ENCODE data around the gene BEAN1. TPM values are rescaled to one million over a fixed set of nuclear protein-coding genes. Genes with fewer than 3 reads are reported as not detected.

BEAN1 gene
- total and polyA plus RNA-seq, 2 experiments from 2014 or later = 0.07 to 0.10 TPM

DNA sequence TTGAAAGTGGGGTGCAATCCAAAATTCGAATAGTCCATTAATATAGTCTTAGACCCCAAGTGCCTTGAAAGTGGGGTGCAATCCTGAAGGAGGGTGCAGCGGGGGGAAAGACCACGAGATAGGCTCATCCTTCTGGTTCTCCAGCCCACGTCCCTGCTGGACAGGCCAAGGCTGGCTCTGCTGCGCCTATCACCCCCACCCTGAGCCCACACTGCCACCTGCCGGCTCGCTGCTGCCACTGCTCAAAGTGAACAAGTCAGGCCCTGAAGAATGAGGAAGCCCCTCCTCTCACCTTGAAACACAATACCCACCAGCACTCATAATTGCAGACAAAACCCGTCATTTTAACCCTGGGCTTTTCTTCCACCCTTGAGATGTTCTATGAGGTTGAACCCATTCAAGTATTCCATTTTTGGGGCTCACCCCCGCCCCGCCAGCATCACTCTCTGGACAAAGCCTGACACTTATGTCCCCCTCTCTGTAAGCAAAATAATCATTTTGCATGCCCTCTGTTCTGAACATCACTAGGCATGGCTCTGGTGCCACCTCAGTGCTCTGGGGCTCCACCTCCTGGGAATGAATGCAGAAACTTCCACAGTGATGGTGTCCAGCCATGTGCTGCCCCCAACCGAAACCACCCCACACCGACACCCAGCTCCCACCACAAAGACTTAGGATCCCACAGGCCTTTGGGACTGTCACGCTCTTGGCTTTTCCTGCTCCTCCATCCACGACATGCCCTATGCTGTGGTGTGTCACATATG lies 56.8 kb downstream of the BEAN1 start:
- Histone ChIP-seq H3K27ac (ENCODE audit: low read depth) (no peak overlapping the region), H3K9me2 (ENCODE audit: insufficient read depth) (no peaks in the 10 kb centered on the region), H3K4me1 (ENCODE audit: insufficient read depth) (0 out of 2 replicates have a peak, but pooled peaks cover under 1% of the 10 kb centered on the region), H3K4me2 (no peak overlapping the region), H2AFZ (peak overlapping the region; percentile 67), H3K79me2 (replicated peaks; ENCODE audit: insufficient read depth) (no peaks in the 10 kb centered on the region), H4K20me1 (replicated peaks; ENCODE audit: insufficient read depth) (no peaks in the 10 kb centered on the region), H3F3A (replicated peaks; ENCODE audit: low read depth) (no peaks in the 10 kb centered on the region), H3K36me3 (ENCODE audit: insufficient read depth) (no peaks in the 10 kb centered on the region), H3K4me3 (no peak overlapping the region), H3K27me3 (ENCODE audit: insufficient read depth) (no peaks in the 10 kb centered on the region)
- Mint-ChIP-seq H3K27me3 (ENCODE audit: insufficient read depth, low read depth, poor library complexity) (peaks cover 6% of the 10 kb centered on the region), H3K9me3 (peaks cover 6% of the 10 kb centered on the region; the same call in 1 of the 3 replicates), H3K27ac (no peak overlapping the region), H3K36me3 (ENCODE audit: low read depth) (no peaks in the 10 kb centered on the region; the same call in 2 of the 3 replicates), H3K4me1 (peaks cover 7% of the 10 kb centered on the region), H3K4me3 (no peak overlapping the region; the same call in 2 of the 3 replicates)
- TF ChIP-seq, protein P1, sequence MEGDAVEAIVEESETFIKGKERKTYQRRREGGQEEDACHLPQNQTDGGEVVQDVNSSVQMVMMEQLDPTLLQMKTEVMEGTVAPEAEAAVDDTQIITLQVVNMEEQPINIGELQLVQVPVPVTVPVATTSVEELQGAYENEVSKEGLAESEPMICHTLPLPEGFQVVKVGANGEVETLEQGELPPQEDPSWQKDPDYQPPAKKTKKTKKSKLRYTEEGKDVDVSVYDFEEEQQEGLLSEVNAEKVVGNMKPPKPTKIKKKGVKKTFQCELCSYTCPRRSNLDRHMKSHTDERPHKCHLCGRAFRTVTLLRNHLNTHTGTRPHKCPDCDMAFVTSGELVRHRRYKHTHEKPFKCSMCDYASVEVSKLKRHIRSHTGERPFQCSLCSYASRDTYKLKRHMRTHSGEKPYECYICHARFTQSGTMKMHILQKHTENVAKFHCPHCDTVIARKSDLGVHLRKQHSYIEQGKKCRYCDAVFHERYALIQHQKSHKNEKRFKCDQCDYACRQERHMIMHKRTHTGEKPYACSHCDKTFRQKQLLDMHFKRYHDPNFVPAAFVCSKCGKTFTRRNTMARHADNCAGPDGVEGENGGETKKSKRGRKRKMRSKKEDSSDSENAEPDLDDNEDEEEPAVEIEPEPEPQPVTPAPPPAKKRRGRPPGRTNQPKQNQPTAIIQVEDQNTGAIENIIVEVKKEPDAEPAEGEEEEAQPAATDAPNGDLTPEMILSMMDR (conservative IDR thresholded peaks at IDR 0.05; ENCODE audit: low read depth in 2 of 2) = peak; percentile 83 to 100
- no peak for TF ChIP-seq ZNF114 (CRISPR knock-in tag; IDR thresholded peaks at IDR 0.05)
- peak; percentile 87 for DNase-seq (ENCODE audit: low spot score)
- ATAC-seq = peak; percentile 89

- Histone ChIP-seq H3K79me2 (replicated peaks; ENCODE audit: insufficient read depth) (no peaks in the 10 kb centered on the region), H3K27ac (ENCODE audit: low read depth) (no peak overlapping the region), H3K4me1 (ENCODE audit: insufficient read depth) (no peaks in the 10 kb centered on the region), H2AFZ (no peak overlapping the region), H3F3A (replicated peaks; ENCODE audit: low read depth) (no peaks in the 10 kb centered on the region), H3K4me3 (no peak overlapping the region), H4K20me1 (replicated peaks; ENCODE audit: insufficient read depth) (no peaks in the 10 kb centered on the region), H3K27me3 (ENCODE audit: insufficient read depth) (no peaks in the 10 kb centered on the region), H3K9me2 (ENCODE audit: insufficient read depth) (no peaks in the 10 kb centered on the region), H3K4me2 (no peak overlapping the region), H3K36me3 (ENCODE audit: insufficient read depth) (no peaks in the 10 kb centered on the region)
- no peak overlapping the region for H3K4me3 Mint-ChIP-seq
- H3K9me3 Mint-ChIP-seq = peaks cover 11% of the 10 kb centered on the region; the same call in 2 of the 3 replicates
- H3K27ac Mint-ChIP-seq = no peak overlapping the region
- peaks cover 6% of the 10 kb centered on the region for H3K27me3 Mint-ChIP-seq (ENCODE audit: insufficient read depth, low read depth, poor library complexity)
- DNase-seq (ENCODE audit: low spot score) (no peak), ATAC-seq (no peak)
- no peaks in the 10 kb centered on the region; the same call in 1 of the 3 replicates for H3K36me3 Mint-ChIP-seq (ENCODE audit: low read depth)
- peaks cover 7% of the 10 kb centered on the region for H3K4me1 Mint-ChIP-seq
- no peak for TF ChIP-seq CREB1 (CRISPR knock-in tag; IDR thresholded peaks at IDR 0.05; ENCODE audit: low read depth)
- TF ChIP-seq, protein P1 (conservative IDR thresholded peaks at IDR 0.05; ENCODE audit: low read depth in 2 of 2) = peak in 1 of 2 experiments; percentile 20; a peak in 2 of 4 replicates
- TF ChIP-seq EZH2 (IDR thresholded peaks at IDR 0.05; ENCODE audit: low read depth, unreplicated experiment) = no peak
- TF ChIP-seq, protein P2, sequence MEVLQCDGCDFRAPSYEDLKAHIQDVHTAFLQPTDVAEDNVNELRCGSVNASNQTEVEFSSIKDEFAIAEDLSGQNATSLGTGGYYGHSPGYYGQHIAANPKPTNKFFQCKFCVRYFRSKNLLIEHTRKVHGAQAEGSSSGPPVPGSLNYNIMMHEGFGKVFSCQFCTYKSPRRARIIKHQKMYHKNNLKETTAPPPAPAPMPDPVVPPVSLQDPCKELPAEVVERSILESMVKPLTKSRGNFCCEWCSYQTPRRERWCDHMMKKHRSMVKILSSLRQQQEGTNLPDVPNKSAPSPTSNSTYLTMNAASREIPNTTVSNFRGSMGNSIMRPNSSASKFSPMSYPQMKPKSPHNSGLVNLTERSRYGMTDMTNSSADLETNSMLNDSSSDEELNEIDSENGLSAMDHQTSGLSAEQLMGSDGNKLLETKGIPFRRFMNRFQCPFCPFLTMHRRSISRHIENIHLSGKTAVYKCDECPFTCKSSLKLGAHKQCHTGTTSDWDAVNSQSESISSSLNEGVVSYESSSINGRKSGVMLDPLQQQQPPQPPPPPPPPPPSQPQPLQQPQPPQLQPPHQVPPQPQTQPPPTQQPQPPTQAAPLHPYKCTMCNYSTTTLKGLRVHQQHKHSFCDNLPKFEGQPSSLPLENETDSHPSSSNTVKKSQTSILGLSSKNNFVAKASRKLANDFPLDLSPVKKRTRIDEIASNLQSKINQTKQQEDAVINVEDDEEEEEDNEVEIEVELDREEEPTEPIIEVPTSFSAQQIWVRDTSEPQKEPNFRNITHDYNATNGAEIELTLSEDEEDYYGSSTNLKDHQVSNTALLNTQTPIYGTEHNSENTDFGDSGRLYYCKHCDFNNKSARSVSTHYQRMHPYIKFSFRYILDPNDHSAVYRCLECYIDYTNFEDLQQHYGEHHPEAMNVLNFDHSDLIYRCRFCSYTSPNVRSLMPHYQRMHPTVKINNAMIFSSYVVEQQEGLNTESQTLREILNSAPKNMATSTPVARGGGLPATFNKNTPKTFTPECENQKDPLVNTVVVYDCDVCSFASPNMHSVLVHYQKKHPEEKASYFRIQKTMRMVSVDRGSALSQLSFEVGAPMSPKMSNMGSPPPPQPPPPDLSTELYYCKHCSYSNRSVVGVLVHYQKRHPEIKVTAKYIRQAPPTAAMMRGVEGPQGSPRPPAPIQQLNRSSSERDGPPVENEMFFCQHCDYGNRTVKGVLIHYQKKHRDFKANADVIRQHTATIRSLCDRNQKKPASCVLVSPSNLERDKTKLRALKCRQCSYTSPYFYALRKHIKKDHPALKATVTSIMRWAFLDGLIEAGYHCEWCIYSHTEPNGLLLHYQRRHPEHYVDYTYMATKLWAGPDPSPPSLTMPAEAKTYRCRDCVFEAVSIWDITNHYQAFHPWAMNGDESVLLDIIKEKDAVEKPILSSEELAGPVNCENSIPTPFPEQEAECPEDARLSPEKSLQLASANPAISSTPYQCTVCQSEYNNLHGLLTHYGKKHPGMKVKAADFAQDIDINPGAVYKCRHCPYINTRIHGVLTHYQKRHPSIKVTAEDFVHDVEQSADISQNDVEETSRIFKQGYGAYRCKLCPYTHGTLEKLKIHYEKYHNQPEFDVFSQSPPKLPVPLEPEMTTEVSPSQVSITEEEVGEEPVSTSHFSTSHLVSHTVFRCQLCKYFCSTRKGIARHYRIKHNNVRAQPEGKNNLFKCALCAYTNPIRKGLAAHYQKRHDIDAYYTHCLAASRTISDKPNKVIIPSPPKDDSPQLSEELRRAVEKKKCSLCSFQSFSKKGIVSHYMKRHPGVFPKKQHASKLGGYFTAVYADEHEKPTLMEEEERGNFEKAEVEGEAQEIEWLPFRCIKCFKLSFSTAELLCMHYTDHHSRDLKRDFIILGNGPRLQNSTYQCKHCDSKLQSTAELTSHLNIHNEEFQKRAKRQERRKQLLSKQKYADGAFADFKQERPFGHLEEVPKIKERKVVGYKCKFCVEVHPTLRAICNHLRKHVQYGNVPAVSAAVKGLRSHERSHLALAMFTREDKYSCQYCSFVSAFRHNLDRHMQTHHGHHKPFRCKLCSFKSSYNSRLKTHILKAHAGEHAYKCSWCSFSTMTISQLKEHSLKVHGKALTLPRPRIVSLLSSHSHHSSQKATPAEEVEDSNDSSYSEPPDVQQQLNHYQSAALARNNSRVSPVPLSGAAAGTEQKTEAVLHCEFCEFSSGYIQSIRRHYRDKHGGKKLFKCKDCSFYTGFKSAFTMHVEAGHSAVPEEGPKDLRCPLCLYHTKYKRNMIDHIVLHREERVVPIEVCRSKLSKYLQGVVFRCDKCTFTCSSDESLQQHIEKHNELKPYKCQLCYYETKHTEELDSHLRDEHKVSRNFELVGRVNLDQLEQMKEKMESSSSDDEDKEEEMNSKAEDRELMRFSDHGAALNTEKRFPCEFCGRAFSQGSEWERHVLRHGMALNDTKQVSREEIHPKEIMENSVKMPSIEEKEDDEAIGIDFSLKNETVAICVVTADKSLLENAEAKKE (CRISPR knock-in tag; IDR thresholded peaks at IDR 0.05) = no peak
- TF ChIP-seq ZNF331 (CRISPR knock-in tag; IDR thresholded peaks at IDR 0.05; ENCODE audit: low read depth) = no peak
- TF ChIP-seq POLR2AphosphoS5 (IDR thresholded peaks at IDR 0.05; ENCODE audit: low read depth) = no peak
Observed at GRCh38 chr16:66484453-66485213, 57.5 kb downstream of the BEAN1 start.

Measured in GM23338 (cell line).